Measurements from ENCODE around the gene POLDIP3.

DNA sequence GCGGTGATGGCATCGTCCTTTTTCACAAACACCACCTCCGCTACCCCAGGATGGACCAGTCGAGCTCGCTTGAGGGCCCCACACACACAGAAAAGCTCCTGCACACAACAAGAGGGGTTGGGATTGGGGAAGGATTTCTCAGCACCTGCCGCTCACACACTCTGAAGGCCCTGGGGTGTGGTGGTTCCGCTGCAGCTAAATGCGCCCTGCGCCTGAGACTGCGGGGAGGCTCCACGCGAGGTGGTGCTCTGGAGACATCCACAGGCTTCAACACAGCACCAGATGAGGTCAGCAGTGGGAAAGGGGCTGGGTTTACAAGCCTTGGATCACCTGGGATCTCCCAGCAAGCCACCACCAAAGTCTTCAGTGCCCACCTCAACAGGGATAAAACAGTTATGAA lies 22.7 kb downstream of the POLDIP3 start:
- TF ChIP-seq EZH2 (IDR thresholded peaks at IDR 0.05; ENCODE audit: insufficient read depth, poor library complexity, severe bottlenecking) (no peak), EZH2phosphoT487 (IDR thresholded peaks at IDR 0.05; ENCODE audit: insufficient read depth, low read depth) (no peak)

Data from GM23248 (cell line).